Stomach (tissue), 9 donors: ENCODE data around the gene PNMA8B. TPM values are rescaled to one million over a fixed set of nuclear protein-coding genes. Genes with fewer than 3 reads are reported as not detected.
"Not testable (repeated sequence)": the region's sequence is repeated elsewhere in the genome, so short reads cannot be mapped to it uniquely, and the experiment has no call there.

Experiments used
- DNase-seq, 2 donors: peaks; one replicate each; pipeline versions ENCODE4 v3.0.0 to v3.0.0-alpha.2; 2013 to 2019
- H3K27ac ChIP-seq, 5 donors: fragments of 200-600 bp in 4 of 5; sonication (generic) in 4 of 5; one replicate each; pipeline ENCODE4 v1.5.1; 2013 to 2019; ENCODE audit warnings: mild to moderate bottlenecking in 1 of 5, moderate library complexity in 1 of 5
- H3K27me3 ChIP-seq, 3 donors: fragments of 200-600 bp; sonication (generic); one replicate each; pipeline ENCODE4 v1.5.1; 2017 to 2019; ENCODE audit warnings: mixed run types in 1 of 3
- H3K36me3 ChIP-seq, 4 donors: fragments of 200-600 bp; sonication (generic); 1 replicate in 3 of 4; 2 replicates in 1 of 4; pipeline ENCODE4 v1.5.1; 2016 to 2019
- H3K4me1 ChIP-seq, 4 donors: fragments of 200-600 bp; sonication (generic); one replicate each; pipeline ENCODE4 v1.5.1; 2016 to 2019
- H3K4me3 ChIP-seq, 4 donors: fragments of 200-600 bp; sonication (generic) in 3 of 4; one replicate each; pipeline ENCODE4 v1.5.1; 2016 to 2019; ENCODE audit warnings: mild to moderate bottlenecking in 1 of 4
- H3K9me3 ChIP-seq, 4 donors: fragments of 200-600 bp; sonication (generic); one replicate each; pipeline ENCODE4 v1.5.1; 2016 to 2019
- EP300 ChIP-seq: sonication (generic); formaldehyde crosslinking; IDR thresholded peaks from one replicate; pipeline ENCODE4 v1.6.1; 2017; ENCODE audit warnings: antibody characterized with exemption
- POLR2A ChIP-seq, 4 donors: fragments of 450-650 bp; IDR thresholded peaks; one replicate each; pipeline ENCODE4 v1.6.1; 2016; ENCODE audit warnings: antibody characterized with exemption in 4 of 4, control low read depth in 2 of 4, mild to moderate bottlenecking in 1 of 4, moderate library complexity in 1 of 4
- POLR2AphosphoS5 ChIP-seq, 3 donors: sonication (generic); formaldehyde crosslinking; IDR thresholded peaks; one replicate each; pipeline ENCODE4 v1.6.1; 2016; ENCODE audit warnings: antibody characterized with exemption in 3 of 3
- WGBS, 5 donors: extraction: QIAGEN DNeasy Blood & Tissue Kit in 3 of 5; methylation state at CpG; one replicate each; pipeline versions ENCODE4 v1.1.5 to v1.1.7; 2013 to 2018; 5-methylcytosine and 5-hydroxymethylcytosine counted together
- intact Hi-C: fragments of 100-400 bp; cut with DNase I; formaldehyde crosslinking; loops from one replicate; pipeline ENCODE4 v1.15.1; 2023; ENCODE audit warnings: low total_unique reads
- polyA plus RNA-seq, 3 donors: library from polyadenylated mRNA; stranded (reverse); fragments of 200-250 nt; gene quantifications; one replicate each; pipeline ENCODE4 v1.2.3, GENCODE V29; 2013
- total RNA-seq, 5 donors: library from RNA; depleted of rRNA; stranded (reverse); fragments of >200 nt; gene quantifications; one replicate each; pipeline versions ENCODE4 v1.1.0 to v1.2.3, GENCODE V29; 2014 to 2016
- TF ChIP-seq, protein P1 (sequence below), 7 experiments: fragments of 450-650 bp in 4 of 7; fragments of 200-600 bp in 3 of 7; sonication (generic) in 3 of 7; IDR thresholded peaks; one replicate each; pipeline ENCODE4 v1.5.1; 2016 to 2019; ENCODE audit warnings: antibody characterized with exemption in 7 of 7, control low read depth in 2 of 7, mild to moderate bottlenecking in 1 of 7
- donor health status: healthy with polysubstance abuse.
- donor health status: Bipolar disorder and iron deficiency.
- donor health status: healthy.

The PNMA8B gene
- total and polyA plus RNA-seq, 8 donors: under 0.01 to 4.1 (median 0.76) TPM; not detected in 1

- H3K27me3 ChIP-seq: peaks cover 0 to 9% (median 0%) of the 10 kb centered on the region in 3 donors
- no peak overlapping the region for H3K27ac ChIP-seq
- no peaks in the 10 kb centered on the region for H3K4me1 ChIP-seq
- H3K4me3 ChIP-seq: no peak overlapping the region
- intact Hi-C loops: no loop called here
- no peak for DNase-seq
- peaks cover 0 to 5% (median 2%) of the 10 kb centered on the region in 4 donors for H3K9me3 ChIP-seq
- no peak for TF ChIP-seq EP300
- TF ChIP-seq POLR2AphosphoS5 (IDR thresholded peaks at IDR 0.05): no peak
- TF ChIP-seq, protein P1, sequence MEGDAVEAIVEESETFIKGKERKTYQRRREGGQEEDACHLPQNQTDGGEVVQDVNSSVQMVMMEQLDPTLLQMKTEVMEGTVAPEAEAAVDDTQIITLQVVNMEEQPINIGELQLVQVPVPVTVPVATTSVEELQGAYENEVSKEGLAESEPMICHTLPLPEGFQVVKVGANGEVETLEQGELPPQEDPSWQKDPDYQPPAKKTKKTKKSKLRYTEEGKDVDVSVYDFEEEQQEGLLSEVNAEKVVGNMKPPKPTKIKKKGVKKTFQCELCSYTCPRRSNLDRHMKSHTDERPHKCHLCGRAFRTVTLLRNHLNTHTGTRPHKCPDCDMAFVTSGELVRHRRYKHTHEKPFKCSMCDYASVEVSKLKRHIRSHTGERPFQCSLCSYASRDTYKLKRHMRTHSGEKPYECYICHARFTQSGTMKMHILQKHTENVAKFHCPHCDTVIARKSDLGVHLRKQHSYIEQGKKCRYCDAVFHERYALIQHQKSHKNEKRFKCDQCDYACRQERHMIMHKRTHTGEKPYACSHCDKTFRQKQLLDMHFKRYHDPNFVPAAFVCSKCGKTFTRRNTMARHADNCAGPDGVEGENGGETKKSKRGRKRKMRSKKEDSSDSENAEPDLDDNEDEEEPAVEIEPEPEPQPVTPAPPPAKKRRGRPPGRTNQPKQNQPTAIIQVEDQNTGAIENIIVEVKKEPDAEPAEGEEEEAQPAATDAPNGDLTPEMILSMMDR (IDR thresholded peaks at IDR 0.05): no peak
- no peak for TF ChIP-seq POLR2A (IDR thresholded peaks at IDR 0.05)
- H3K36me3 ChIP-seq: no peaks in the 10 kb centered on the region
- 79 to 90% (median 87%) methylated on average over 4 to 5 of the region's 5 CpGs for WGBS, 5 donors
Observed at GRCh38 chr19:46502891-46503290, 7.2 kb upstream of the PNMA8B start.

DNA sequence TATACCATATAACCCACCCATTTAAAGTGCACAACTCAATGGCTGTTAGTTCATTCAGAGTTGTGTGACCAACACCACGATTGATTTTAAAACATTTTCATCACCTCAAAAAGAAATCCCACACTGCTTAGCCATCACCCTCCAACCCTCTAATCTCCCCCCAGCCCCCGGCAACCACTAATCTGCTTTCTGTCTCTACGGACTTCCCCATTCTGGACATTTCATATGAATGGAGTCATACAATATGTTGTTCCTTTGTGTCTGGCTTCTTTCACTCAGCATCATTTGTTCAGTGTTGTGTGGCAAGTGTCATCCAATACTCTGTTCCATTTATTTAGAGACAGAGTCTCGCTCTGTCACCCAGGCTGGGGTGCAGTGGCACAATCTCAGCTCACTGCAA is 4.0 kb upstream of the PNMA8B start:
- Histone ChIP-seq H3K27me3 (peaks cover 0 to 12% (median 6%) of the 10 kb centered on the region in 3 donors), H3K36me3 (no peaks in the 10 kb centered on the region), H3K4me3 (no peak overlapping the region), H3K4me1 (peaks cover 6 to 13% (median 12%) of the 10 kb centered on the region in 4 donors), H3K9me3 (peaks cover 0 to 2% (median 0%) of the 10 kb centered on the region in 4 donors), H3K27ac (no peak overlapping the region)
- 66 to 84% (median 78%) methylated on average over 4 of the region's 4 CpGs for WGBS, 5 donors
- TF ChIP-seq POLR2AphosphoS5 (IDR thresholded peaks at IDR 0.05): no peak
- no peak for TF ChIP-seq POLR2A (IDR thresholded peaks at IDR 0.05)
- TF ChIP-seq, protein P1 (IDR thresholded peaks at IDR 0.05): no peak
- TF ChIP-seq EP300: no peak
- intact Hi-C loops: no loop called here
- no peak for DNase-seq

GRCh38 chr19:46497773-46498172 is 2.1 kb upstream of the PNMA8B start:
- no peaks in the 10 kb centered on the region for H3K36me3 ChIP-seq
- peaks cover 0 to 31% (median 24%) of the 10 kb centered on the region in 3 donors for H3K27me3 ChIP-seq
- WGBS, 5 donors: 75 to 81% (median 79%) methylated on average over 8 of the region's 8 CpGs
- no peak for DNase-seq
- no peak overlapping the region for H3K27ac ChIP-seq
- peaks cover 14 to 30% (median 28%) of the 10 kb centered on the region in 4 donors for H3K4me1 ChIP-seq
- H3K4me3 ChIP-seq: no peak overlapping the region
- no peak for TF ChIP-seq POLR2A (IDR thresholded peaks at IDR 0.05)
- TF ChIP-seq POLR2AphosphoS5 (IDR thresholded peaks at IDR 0.05): no peak
- no peak for TF ChIP-seq EP300
- TF ChIP-seq, protein P1 (IDR thresholded peaks at IDR 0.05): no peak
- H3K9me3 ChIP-seq: no peaks in the 10 kb centered on the region
- intact Hi-C loops: no loop called here

GRCh38 chr19:46496886-46497285 is 1.2 kb upstream of the PNMA8B start:
- H3K9me3 ChIP-seq, H3K36me3 ChIP-seq, H3K4me3 ChIP-seq, H3K27ac ChIP-seq, DNase-seq, intact Hi-C loops: not testable (repeated sequence)
- H3K27me3 ChIP-seq: peaks cover 0 to 40% (median 28%) of the 10 kb centered on the region in 3 donors
- peaks cover 18 to 38% (median 33%) of the 10 kb centered on the region in 4 donors for H3K4me1 ChIP-seq
- WGBS, 5 donors: 69 to 90% (median 76%) methylated on average over 4 of the region's 4 CpGs

- intact Hi-C loops: no loop called here
- no peaks in the 10 kb centered on the region for H3K9me3 ChIP-seq
- TF ChIP-seq POLR2AphosphoS5 (IDR thresholded peaks at IDR 0.05) (no peak), POLR2A (IDR thresholded peaks at IDR 0.05) (no peak), EP300 (no peak)
- TF ChIP-seq, protein P1 (IDR thresholded peaks at IDR 0.05): no peak
- peaks cover 3 to 46% (median 34%) of the 10 kb centered on the region in 3 donors for H3K27me3 ChIP-seq
- peaks cover 18 to 38% (median 33%) of the 10 kb centered on the region in 4 donors for H3K4me1 ChIP-seq
- no peak overlapping the region for H3K4me3 ChIP-seq
- 73 to 86% (median 80%) methylated on average over 6 of the region's 6 CpGs for WGBS, 5 donors
- H3K27ac ChIP-seq: no peak overlapping the region
- DNase-seq: peak in 1 of 2 donors; percentile 18
- no peaks in the 10 kb centered on the region for H3K36me3 ChIP-seq
Observed at GRCh38 chr19:46496304-46496703, 637 bp upstream of the PNMA8B start.
